ENCODE data around the gene SEMG2. TPM values are rescaled to one million over a fixed set of nuclear protein-coding genes. Genes with fewer than 3 reads are reported as not detected.

The SEMG2 gene
- polyA plus RNA-seq, 6 donors from 2014 or later: not detected

Other genes with a start within 250 kb of the SEMG2 start
- under 1 TPM in 4 of 6 donors, not detected in 2; 0.06 to 0.26 (median 0.20) TPM for gene KCNS1, start 120.2 kb upstream of the SEMG2 start, polyA plus RNA-seq (ENCODE audit: low read depth in 6 of 6)
- gene WFDC5, start 106.2 kb upstream of the SEMG2 start, polyA plus RNA-seq (ENCODE audit: low read depth in 6 of 6): not detected
- gene WFDC12, start 96.9 kb upstream of the SEMG2 start, polyA plus RNA-seq (ENCODE audit: low read depth in 6 of 6): not detected
- gene PI3, start 46.5 kb upstream of the SEMG2 start, polyA plus RNA-seq (ENCODE audit: low read depth in 6 of 6): not detected
- not detected for gene SEMG1, start 14.3 kb upstream of the SEMG2 start, polyA plus RNA-seq (ENCODE audit: low read depth in 6 of 6)
- gene SLPI, start 33.2 kb downstream of the SEMG2 start, polyA plus RNA-seq (ENCODE audit: low read depth in 6 of 6): under 1 TPM in 1 of 6 donors, not detected in 5; 0.63 TPM
- not detected for gene RBPJL, start 85.5 kb downstream of the SEMG2 start, polyA plus RNA-seq (ENCODE audit: low read depth in 6 of 6)
- gene MATN4, start 86.9 kb downstream of the SEMG2 start, polyA plus RNA-seq (ENCODE audit: low read depth in 6 of 6): not detected
- not detected for gene SDC4, start 127.1 kb downstream of the SEMG2 start, polyA plus RNA-seq (ENCODE audit: low read depth in 6 of 6)
- gene SYS1, start 141.8 kb downstream of the SEMG2 start, polyA plus RNA-seq (ENCODE audit: low read depth in 6 of 6): 10 to 100 TPM; 16.3 to 37.7 (median 36.1) TPM
- under 1 TPM in 4 of 6 donors, not detected in 2; 0.14 to 0.29 (median 0.21) TPM for gene TP53TG5, start 157.0 kb downstream of the SEMG2 start, polyA plus RNA-seq (ENCODE audit: low read depth in 6 of 6)
- gene DBNDD2, start 186.9 kb downstream of the SEMG2 start, polyA plus RNA-seq (ENCODE audit: low read depth in 6 of 6): 1 to 10 TPM; 1.1 to 3.3 (median 2.1) TPM
- gene PIGT, start 194.8 kb downstream of the SEMG2 start, polyA plus RNA-seq (ENCODE audit: low read depth in 6 of 6): 100 to 1,000 TPM in 1 of 6 donors, 10 to 100 TPM in 5; 62.0 to 113 (median 77.9) TPM
- gene WFDC2, start 248.4 kb downstream of the SEMG2 start, polyA plus RNA-seq (ENCODE audit: low read depth in 6 of 6): not detected